GM21825 (cell line): ENCODE results near the gene ID3.

ENCODE experiments used
- ATAC-seq: cut with Tn5 transposase; IDR thresholded peaks from one replicate; pipeline ENCODE4 v1.9.1; 2021; ENCODE audit warnings: mild to moderate bottlenecking, moderate library complexity; ENCODE audit not compliant: unreplicated experiment

ID3 gene

GRCh38 chr1:23559136-23559984 is at the start of gene ID3:
Gene ID3 (minus strand): TSS chr1:23559501. CDS start chr1:23559426, 75 bp downstream.
- peak; percentile 57 for ATAC-seq

- ATAC-seq, result no peak
Measured at GRCh38 chr1:23607944-23608343, 48.6 kb upstream of the ID3 start.

GRCh38 chr1:23601968-23602876 is 42.9 kb upstream of the ID3 start:
- ATAC-seq, result no peak

- no peak for ATAC-seq
Measured at GRCh38 chr1:23601135-23601967, 42.0 kb upstream of the ID3 start.

GRCh38 chr1:23600283-23600682 is 41.0 kb upstream of the ID3 start:
- no peak for ATAC-seq

- ATAC-seq, result no peak
Measured at GRCh38 chr1:23599125-23599524, 39.8 kb upstream of the ID3 start.

GRCh38 chr1:23598424-23598823 is 39.1 kb upstream of the ID3 start:
- no peak for ATAC-seq

GRCh38 chr1:23597635-23598388 is 38.5 kb upstream of the ID3 start:
- ATAC-seq, result no peak

GRCh38 chr1:23596382-23597358 is 37.4 kb upstream of the ID3 start:
- no peak for ATAC-seq

- ATAC-seq, result no peak
Measured at GRCh38 chr1:23594927-23595353, 35.6 kb upstream of the ID3 start.

- no peak for ATAC-seq
Measured at GRCh38 chr1:23594149-23594907, 35.0 kb upstream of the ID3 start.

- ATAC-seq, result no peak
Measured at GRCh38 chr1:23593556-23594148, 34.4 kb upstream of the ID3 start.

- ATAC-seq, result no peak
Measured at GRCh38 chr1:23593042-23593521, 33.8 kb upstream of the ID3 start.

GRCh38 chr1:23592209-23592892 is 33.0 kb upstream of the ID3 start:
- no peak for ATAC-seq

- ATAC-seq, result peak; percentile 62
Measured at GRCh38 chr1:23591460-23592208, 32.3 kb upstream of the ID3 start.

- no peak for ATAC-seq
Measured at GRCh38 chr1:23590058-23590783, 30.9 kb upstream of the ID3 start.
